MG63 (cell line): Measurements from ENCODE around the gene HTT-AS. TPM values are rescaled to one million over a fixed set of nuclear protein-coding genes. Genes with fewer than 3 reads are reported as not detected.

Source experiments
- DNase-seq: peaks from one replicate; pipeline ENCODE4 v3.0.0-alpha.2; 2020
- H3K27me3 ChIP-seq: fragments of 250-450 bp; sonication (Bioruptor Pico); 2 replicates; pipeline ENCODE4 v1.5.1; 2020; ENCODE audit warnings: mild to moderate bottlenecking, moderate library complexity
- H3K36me3 ChIP-seq: fragments of 250-450 bp; sonication (Bioruptor Pico); 2 replicates; pipeline ENCODE4 v1.5.1; 2020; ENCODE audit warnings: mild to moderate bottlenecking, moderate library complexity
- H3K4me3 ChIP-seq: fragments of 250-450 bp; sonication (Bioruptor Pico); 2 replicates; pipeline ENCODE4 v1.5.1; 2020; ENCODE audit warnings: mild to moderate bottlenecking, moderate library complexity
- H3K9me3 ChIP-seq: fragments of 250-450 bp; sonication (Bioruptor Pico); 2 replicates; pipeline ENCODE4 v1.5.1; 2020; ENCODE audit warnings: mild to moderate bottlenecking, moderate library complexity
- total RNA-seq: library from RNA; depleted of rRNA; stranded (reverse); fragments of >200 nt; shearing (Covaris generic); gene quantifications from 2 replicates; pipeline ENCODE4 v1.2.3, GENCODE V29; 2014; ENCODE audit warnings: low replicate concordance; rRNA removed

Gene HTT-AS
- total RNA-seq, 1 experiment from 2014 or later, result not detected

DNA sequence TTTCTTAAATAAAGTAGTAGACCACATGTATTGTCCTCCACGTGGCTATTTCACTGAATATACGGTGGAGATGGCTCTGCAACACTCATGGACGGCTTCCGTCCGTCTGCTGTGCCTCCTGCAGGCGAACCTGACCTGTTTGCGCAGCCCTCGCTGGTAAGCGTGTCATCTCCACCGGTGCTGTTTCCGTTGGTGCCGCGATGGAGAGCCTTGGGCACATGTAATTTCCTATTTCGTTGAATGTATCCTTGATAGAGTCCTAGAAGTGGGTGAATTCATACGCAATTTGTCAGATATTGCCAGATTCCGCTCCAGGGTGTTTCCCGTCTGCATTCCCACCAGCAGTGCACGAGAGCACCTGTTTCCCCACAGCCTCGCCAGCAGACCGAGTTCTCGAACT is 48.5 kb downstream of the HTT-AS start:
- no peak for DNase-seq
- H3K9me3 ChIP-seq, result no peaks in the 10 kb centered on the region
- H3K27me3 ChIP-seq, result no peaks in the 10 kb centered on the region
- H3K4me3 ChIP-seq, result no peak overlapping the region
- H3K36me3 ChIP-seq, result no peaks in the 10 kb centered on the region

GRCh38 chr4:3022651-3023050 is 51.7 kb downstream of the HTT-AS start:
- H3K4me3 ChIP-seq, result no peak overlapping the region
- DNase-seq, result no peak
- no peaks in the 10 kb centered on the region for H3K27me3 ChIP-seq
- H3K9me3 ChIP-seq, result no peaks in the 10 kb centered on the region
- H3K36me3 ChIP-seq, result no peaks in the 10 kb centered on the region

DNA sequence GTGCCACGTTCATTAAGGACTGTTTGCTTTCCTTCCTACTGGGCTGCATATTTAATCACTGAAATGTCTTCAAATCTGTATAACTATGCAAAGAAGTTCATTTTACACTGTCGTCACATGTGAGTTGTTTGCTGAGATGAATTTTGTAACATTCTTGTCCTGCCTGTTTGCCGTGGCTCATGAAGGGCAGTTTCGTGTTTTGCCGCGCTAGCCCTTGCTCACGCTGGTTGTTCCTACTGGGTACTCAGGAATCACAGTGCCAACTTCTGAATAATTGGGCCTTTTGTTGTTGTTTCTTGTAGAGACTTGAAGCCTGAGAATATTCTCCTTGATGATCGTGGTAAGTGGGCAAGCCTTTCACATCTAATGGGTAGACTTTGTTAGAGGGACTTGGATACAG is 52.2 kb downstream of the HTT-AS start:
- Histone ChIP-seq H3K9me3 (no peaks in the 10 kb centered on the region), H3K27me3 (no peaks in the 10 kb centered on the region), H3K4me3 (no peak overlapping the region), H3K36me3 (no peaks in the 10 kb centered on the region)
- DNase-seq, result no peak

- H3K4me3 ChIP-seq, result no peak overlapping the region
- H3K9me3 ChIP-seq, result no peaks in the 10 kb centered on the region
- no peaks in the 10 kb centered on the region for H3K27me3 ChIP-seq
- no peak for DNase-seq
- no peaks in the 10 kb centered on the region for H3K36me3 ChIP-seq
Measured at GRCh38 chr4:3021627-3022026, 52.7 kb downstream of the HTT-AS start.

GRCh38 chr4:3021127-3021526 is 53.2 kb downstream of the HTT-AS start:
- no peaks in the 10 kb centered on the region for H3K36me3 ChIP-seq
- H3K9me3 ChIP-seq, result no peaks in the 10 kb centered on the region
- H3K4me3 ChIP-seq, result no peak overlapping the region
- DNase-seq, result no peak
- no peaks in the 10 kb centered on the region for H3K27me3 ChIP-seq

GRCh38 chr4:3019145-3019846 is 55.0 kb downstream of the HTT-AS start:
- Histone ChIP-seq H3K9me3 (no peaks in the 10 kb centered on the region), H3K27me3 (no peaks in the 10 kb centered on the region), H3K4me3 (no peak overlapping the region), H3K36me3 (no peaks in the 10 kb centered on the region)
- no peak for DNase-seq

- H3K4me3 ChIP-seq, result no peak overlapping the region
- no peaks in the 10 kb centered on the region for H3K9me3 ChIP-seq
- DNase-seq, result no peak
- no peaks in the 10 kb centered on the region for H3K27me3 ChIP-seq
- no peaks in the 10 kb centered on the region for H3K36me3 ChIP-seq
Measured at GRCh38 chr4:3017504-3017903, 56.8 kb downstream of the HTT-AS start.

DNA sequence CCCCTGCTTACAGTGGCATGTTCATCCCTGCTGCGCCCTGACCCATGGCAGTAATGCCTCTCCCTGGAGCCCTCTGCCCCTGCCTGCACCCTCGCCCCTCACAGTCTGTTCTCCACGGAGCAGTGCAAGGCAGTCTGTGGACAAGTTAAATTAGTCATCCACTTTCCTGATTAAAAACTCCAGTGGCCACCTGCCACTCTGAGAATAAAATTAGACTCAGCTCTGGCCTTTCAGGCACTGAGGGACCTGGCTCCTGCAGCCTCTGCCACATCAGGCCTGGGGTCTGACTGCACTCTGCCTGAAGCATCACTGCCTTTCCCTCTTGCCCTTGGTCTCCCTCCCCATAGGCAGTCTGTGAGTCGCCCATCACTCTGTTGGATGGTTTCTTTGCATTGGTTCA is 57.4 kb downstream of the HTT-AS start:
- Histone ChIP-seq H3K36me3 (no peaks in the 10 kb centered on the region), H3K4me3 (no peak overlapping the region), H3K9me3 (no peaks in the 10 kb centered on the region), H3K27me3 (no peaks in the 10 kb centered on the region)
- DNase-seq, result no peak

- H3K36me3 ChIP-seq, result no peaks in the 10 kb centered on the region
- no peak overlapping the region for H3K4me3 ChIP-seq
- no peaks in the 10 kb centered on the region for H3K27me3 ChIP-seq
- DNase-seq, result no peak
- H3K9me3 ChIP-seq, result no peaks in the 10 kb centered on the region
Measured at GRCh38 chr4:3013839-3014350, 60.4 kb downstream of the HTT-AS start.

Other genes with a start within 250 kb of the HTT-AS start
- 62.5 and 77.3 TPM in 2 replicates for gene ADD1, start 230.7 kb downstream of the HTT-AS start, total RNA-seq
- gene NOP14, start 111.1 kb downstream of the HTT-AS start, total RNA-seq, result 32.5 and 45.2 TPM in 2 replicates
- gene GRK4, start 111.0 kb downstream of the HTT-AS start, total RNA-seq, result 2.6 and 3.7 TPM in 2 replicates
- gene HTT, start 143 bp upstream of the HTT-AS start, total RNA-seq, result 6.4 and 8.1 TPM in 2 replicates
- gene MSANTD1, start 174.6 kb upstream of the HTT-AS start, total RNA-seq, result 0.57 TPM in 1 of 2 replicates, not detected in the other
- gene RGS12, start 218.5 kb upstream of the HTT-AS start, total RNA-seq, result 9.8 and 21.4 TPM in 2 replicates